Measurements from ENCODE around the gene HDAC9.

DNA sequence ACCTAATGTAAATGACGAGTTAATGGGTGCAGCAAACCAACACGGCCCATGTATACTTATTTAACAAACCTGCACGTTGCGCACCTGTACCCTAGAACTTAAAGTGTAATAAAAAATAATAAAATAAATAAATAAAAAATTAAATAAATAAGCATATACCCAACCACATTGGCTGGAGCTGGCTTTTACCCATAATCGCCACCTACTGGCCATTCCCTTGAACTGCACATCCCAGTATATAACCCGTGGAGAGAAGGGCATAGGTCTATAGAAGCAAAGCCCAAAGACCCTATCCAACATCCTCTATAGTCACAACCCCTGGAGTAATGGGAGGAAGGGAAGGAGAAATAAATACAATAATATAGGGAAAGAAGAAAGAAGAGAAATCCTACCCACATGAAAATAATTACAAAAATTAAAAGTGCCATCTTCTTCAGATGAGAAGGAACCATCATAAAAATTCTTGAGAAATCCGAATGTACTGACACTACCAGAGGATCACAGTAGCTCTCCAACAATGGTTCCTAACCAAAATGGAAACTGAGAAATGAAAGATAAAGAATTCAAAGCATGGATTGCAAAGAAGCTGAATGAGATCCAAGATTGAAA is 556.3 kb downstream of the HDAC9 start:
- TF ChIP-seq, protein P1, sequence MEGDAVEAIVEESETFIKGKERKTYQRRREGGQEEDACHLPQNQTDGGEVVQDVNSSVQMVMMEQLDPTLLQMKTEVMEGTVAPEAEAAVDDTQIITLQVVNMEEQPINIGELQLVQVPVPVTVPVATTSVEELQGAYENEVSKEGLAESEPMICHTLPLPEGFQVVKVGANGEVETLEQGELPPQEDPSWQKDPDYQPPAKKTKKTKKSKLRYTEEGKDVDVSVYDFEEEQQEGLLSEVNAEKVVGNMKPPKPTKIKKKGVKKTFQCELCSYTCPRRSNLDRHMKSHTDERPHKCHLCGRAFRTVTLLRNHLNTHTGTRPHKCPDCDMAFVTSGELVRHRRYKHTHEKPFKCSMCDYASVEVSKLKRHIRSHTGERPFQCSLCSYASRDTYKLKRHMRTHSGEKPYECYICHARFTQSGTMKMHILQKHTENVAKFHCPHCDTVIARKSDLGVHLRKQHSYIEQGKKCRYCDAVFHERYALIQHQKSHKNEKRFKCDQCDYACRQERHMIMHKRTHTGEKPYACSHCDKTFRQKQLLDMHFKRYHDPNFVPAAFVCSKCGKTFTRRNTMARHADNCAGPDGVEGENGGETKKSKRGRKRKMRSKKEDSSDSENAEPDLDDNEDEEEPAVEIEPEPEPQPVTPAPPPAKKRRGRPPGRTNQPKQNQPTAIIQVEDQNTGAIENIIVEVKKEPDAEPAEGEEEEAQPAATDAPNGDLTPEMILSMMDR (conservative IDR thresholded peaks at IDR 0.05 in 1 of 2, IDR thresholded peaks at IDR 0.05 in 1 of 2; ENCODE audit: low read depth in 1 of 2, low read length in 2 of 2): peak; percentile 62 to 79
- TF ChIP-seq EZH2 (IDR thresholded peaks at IDR 0.05; ENCODE audit: low read length, missing control alignments): no peak

Data from fibroblast of lung (primary cell).